KBM-7 (cell line): ENCODE data around the gene CALML5.

Source experiments
- DNase-seq: peaks from one replicate; pipeline ENCODE4 v3.0.0-alpha.2; 2015
- in situ Hi-C: fragments of 300-500 bp; cut with MboI; formaldehyde crosslinking; loops from 2 replicates; pipeline ENCODE4 v1.14.3; 2020; ENCODE audit warnings: low sequenced_read_pairs, low pct_unique_long_range_greater_than_20kb, mixed read lengths

Gene CALML5

DNA sequence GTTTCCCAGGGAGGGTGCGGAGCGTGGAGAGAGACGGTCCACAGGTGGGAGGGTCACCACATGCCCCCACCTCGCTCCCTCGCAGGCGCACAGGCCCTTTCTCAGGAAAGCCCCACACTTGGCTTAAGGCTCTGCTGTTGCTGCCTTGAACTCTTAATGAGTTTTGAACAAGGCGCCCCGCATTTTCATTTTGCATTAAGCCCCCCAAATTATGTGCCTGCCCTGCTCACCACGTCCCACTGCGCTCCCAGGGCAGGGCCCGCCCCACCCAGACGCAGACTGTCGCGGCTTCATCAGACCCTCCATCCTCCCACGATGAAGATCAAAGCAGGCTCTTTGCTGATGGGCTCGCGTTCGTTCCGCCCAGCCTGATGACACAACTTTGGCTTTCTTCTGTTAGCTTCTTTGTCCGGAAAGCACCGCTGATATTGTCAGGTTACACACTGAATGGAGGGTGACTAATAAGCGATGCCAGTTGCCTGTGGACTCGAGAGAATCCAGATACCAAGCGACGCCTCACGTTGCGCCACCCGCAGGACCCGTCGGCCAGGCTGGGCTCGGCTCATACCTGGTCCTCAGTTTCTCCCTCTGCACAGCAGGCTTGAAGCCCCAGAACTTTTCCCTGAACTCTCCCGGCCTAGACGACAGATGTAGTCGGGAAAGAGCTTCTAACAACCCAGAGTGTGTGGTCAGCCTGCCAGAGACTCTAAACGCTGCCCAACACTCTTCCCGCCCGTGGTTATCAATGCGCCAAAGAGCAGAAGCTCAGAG, 34.9 kb upstream of the CALML5 start:
- in situ Hi-C loops: no loop called here
- no peak for DNase-seq

DNA sequence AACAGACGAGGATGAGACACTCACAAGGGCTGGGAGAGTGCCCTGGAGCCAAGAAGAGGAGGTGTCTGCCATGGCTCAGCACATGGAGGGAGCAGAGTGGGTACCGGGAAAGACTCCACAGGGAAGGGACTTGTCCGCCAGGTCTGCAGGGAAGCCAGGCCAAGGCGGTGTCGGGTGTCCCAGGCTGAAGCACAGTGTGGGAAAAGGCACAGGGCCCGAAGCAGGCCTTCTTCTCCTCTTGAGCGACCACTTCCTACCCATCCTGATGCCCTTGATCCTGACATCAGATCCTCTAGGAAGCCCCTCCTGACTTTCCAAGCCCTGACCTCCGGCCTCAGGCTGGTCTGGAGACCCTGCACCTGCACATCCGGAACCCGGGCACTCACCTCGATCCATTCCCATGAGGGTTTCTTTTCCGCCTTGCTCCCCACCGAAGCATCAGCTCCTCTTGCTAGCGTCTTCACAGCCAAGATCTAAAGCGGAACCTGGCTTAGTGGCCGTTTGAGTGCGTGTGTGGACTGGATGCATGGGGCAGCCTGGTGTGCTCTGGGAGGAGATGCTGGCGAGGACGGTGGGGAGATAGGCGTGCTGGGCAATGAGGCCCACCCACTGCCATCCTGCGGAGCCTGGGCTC, 33.8 kb upstream of the CALML5 start:
- no peak for DNase-seq
- in situ Hi-C loops: no loop called here

GRCh38 chr10:5532618-5533097, 33.3 kb upstream of the CALML5 start:
- in situ Hi-C loops: no loop called here
- DNase-seq: no peak

DNA sequence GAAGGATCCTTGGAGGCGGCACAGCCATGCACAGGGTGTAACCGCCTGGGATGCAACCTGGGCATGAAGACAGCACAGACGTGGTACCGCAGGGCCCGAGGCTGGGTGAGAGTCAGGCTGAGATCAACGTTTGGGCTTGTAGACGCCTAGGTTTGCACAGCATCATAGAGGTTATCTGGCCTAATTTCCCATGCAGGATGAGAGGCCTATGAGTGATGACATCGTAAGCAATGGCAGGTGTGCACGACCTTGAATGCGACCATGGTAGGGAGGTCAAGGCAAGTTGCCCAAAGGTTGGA, 32.9 kb upstream of the CALML5 start:
- in situ Hi-C loops: no loop called here
- no peak for DNase-seq

DNA sequence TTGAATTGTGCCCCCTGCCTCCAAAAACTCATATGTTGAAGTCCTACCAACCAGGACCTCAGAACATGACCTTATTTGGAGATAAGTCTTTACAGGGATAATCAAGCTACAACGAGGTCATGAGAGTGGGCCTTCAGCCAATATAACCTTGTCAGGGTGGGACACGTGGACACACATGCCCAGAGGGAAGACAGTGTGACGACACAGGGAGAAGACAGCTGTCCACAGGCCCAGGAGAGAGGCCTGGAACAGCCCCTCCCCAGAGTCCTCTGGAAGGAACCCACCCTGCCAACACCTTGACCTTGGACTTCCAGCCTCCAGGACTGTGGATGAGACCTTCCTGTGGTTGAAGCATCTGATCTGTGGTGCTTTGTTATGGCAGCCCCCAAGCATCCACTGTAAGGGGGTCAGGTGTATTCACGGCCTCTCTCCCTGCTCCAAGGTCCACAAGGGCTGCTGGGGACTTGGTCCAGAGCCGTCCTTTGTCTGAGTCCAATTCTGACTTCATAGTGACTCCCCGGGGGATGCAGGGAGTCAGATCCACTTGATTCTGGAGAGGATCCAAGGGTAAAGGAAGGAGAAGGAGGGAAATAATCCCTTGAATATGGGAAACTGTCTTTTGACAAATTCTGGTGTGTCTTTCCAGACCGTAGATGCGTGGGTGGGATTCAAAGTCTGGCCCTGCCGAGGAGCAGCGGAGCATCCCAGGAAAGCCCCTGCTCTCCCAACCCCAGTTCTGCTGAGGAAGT, 32.4 kb upstream of the CALML5 start:
- in situ Hi-C loops: no loop called here
- no peak for DNase-seq

GRCh38 chr10:5530846-5531557, 31.6 kb upstream of the CALML5 start:
- in situ Hi-C loops: no loop called here

DNA sequence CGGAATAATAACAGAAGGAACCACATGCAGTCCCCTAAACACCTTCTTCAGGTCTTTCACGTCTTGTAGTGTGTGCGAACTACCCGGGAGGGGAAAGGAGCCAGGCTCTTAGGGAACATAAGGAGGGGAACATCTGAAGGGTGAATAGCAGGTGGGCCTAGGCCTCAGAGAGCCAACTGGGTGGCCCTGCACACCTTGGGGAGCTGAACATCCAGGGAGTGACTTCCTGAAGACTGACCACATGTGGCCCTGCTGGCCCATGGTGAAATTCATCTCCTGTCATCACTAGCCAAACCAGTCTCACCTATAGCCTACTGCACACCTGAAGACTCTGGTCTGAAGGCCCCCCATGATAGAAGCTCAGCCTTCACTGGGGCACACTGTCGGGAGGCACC, 31.0 kb upstream of the CALML5 start:
- no peak for DNase-seq
- in situ Hi-C loops: no loop called here

More at GRCh38 chr10:5530846-5531557, 31.6 kb upstream of the CALML5 start:
- DNase-seq: no peak

DNA sequence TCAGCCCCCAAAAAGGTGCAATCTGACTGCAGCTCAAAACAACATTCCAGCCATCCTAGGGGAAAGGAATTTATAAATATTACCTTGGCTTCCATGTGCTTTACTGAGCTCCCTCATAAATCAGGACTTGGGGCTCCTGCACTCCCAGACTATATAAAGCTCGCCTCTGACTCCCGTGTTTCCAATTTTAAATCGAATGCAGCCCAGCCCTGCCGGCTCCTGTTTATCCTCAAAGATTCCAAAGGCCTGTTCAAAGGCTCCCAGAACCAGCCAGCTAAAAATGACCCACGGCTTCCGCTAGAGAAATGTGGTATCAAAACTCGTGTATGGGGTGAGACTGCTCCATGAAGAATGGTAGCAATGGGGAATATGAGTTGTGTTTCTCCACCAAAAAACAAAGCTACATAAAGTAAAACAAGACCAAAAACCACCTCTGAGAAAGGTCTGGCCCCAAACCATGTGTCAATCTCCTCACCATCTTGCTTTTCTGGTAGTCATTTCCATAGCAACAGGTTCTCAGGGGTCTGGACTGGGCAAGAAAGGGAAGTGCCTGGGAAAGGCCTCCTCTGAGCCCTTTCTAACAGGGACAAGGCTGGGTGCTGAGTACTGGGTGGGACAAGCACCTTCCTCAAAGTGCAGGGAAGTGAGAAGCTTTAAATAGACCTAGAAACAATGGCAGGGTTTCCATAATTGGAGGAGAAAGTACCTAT, 30.5 kb upstream of the CALML5 start:
- in situ Hi-C loops: no loop called here

GRCh38 chr10:5528989-5529701, 29.8 kb upstream of the CALML5 start:
- in situ Hi-C loops: no loop called here
- no peak for DNase-seq

More for the DNA sequence above, 30.5 kb upstream of the CALML5 start:
- no peak for DNase-seq

- DNase-seq: no peak
- in situ Hi-C loops: no loop called here
These were observed 28.2 kb upstream of the CALML5 start for GRCh38 chr10:5527332-5528200.

- in situ Hi-C loops: no loop called here
- no peak for DNase-seq
These were observed 27.4 kb upstream of the CALML5 start for GRCh38 chr10:5526691-5527331.

GRCh38 chr10:5525561-5526341, 26.4 kb upstream of the CALML5 start:
- DNase-seq: no peak
- in situ Hi-C loops: no loop called here

DNA sequence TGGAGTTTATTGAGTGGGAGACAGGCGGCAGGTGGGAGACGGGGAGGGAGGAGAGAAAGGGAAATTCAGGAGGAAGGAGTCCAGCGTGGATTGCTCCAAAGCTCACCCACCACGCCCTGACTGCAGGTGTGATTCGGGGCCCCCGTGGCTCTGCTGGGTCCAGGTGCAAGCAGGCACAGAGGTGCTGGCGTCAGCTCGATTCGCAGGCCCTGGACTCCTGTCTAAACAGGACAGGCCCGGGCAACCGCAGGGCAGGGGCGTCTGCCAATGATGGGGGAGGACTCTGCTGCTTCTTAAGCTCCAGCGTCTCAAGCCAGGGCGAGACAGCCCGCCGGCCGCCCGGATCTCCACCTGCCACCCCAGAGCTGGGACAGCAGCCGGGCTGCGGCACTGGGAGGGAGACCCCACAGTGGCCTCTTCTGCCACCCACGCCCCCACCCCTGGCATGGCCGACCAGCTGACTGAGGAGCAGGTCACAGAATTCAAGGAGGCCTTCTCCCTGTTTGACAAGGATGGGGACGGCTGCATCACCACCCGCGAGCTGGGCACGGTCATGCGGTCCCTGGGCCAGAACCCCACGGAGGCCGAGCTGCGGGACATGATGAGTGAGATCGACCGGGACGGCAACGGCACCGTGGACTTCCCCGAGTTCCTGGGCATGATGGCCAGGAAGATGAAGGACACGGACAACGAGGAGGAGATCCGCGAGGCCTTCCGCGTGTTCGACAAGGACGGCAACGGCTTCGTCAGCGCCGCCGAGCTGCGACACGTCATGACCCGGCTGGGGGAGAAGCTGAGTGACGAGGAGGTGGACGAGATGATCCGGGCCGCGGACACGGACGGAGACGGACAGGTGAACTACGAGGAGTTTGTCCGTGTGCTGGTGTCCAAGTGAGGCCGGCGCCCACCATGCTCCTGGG, 25.5 kb upstream of the CALML5 start, which contains the start of gene CALML3:
CALML3 (plus strand) TSS at position 321 of the 920 bp plus-strand sequence; CDS start at position 446, 125 bp downstream.
- in situ Hi-C loops: no loop called here
- DNase-seq: no peak

DNA sequence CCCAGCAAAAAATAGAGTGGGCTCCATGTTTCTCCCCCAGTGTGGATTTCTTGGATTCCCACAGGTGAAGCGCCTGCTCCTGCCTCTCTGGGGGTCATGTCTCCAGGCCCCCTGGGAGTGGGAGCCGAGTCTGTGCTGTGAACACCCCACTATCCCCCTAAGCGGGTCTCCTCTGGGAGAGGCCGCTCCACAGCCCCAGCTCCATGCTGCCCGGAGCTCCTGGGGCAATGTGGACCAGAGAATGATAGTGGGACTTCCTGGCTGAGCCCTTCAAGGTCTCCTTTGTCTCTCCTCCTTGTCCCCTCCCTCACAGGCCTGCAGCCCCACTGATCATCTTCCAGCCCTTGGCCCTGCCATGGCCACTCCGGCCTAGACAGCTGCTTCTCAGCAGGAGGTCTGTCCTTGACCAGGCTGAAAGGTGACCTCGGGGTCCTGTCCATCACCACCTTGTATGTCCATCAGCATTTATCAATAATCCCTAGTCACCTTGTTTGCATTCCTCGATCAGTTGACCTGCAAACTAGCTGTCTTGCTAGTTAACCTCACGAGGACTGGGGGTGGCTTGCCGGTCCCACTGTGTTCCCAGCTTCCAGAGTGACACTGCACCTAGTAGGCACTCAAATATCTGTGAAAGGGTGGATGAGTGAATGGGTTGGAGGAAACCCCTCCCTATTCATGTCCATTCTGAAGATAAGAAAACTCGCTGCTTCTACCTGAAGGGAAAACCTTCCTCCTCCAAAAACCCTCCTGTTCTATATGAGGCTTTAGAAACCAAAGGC, 24.6 kb upstream of the CALML5 start:
- in situ Hi-C loops: no loop called here

More for the DNA sequence above, 24.6 kb upstream of the CALML5 start:
- no peak for DNase-seq
